ENCODE data around the gene PSME2.

GRCh38 chr14:24144451-24144850, 2.0 kb downstream of the PSME2 start:
- TF ChIP-seq CTCF (conservative IDR thresholded peaks at IDR 0.05 in 1 of 2, IDR thresholded peaks at IDR 0.05 in 1 of 2; ENCODE audit: low read depth in 1 of 2, low read length in 2 of 2), result no peak
- TF ChIP-seq EZH2 (IDR thresholded peaks at IDR 0.05; ENCODE audit: low read length, missing control alignments), result no peak

Data from fibroblast of lung (primary cell).